Stimulated activated CD8-positive, alpha-beta memory T cell treated with anti-CD3 and anti-CD28 coated beads, Interleukin-7, amount 100 ng/mL, for 4 hours (primary cell): ENCODE results near the gene MRPL43.

Source experiments
- DNase-seq, 2 donors: peaks; one replicate each; pipeline ENCODE4 v3.0.0-alpha.2; 2020; ENCODE audit warnings: low read depth in 2 of 2

MRPL43 gene

DNA sequence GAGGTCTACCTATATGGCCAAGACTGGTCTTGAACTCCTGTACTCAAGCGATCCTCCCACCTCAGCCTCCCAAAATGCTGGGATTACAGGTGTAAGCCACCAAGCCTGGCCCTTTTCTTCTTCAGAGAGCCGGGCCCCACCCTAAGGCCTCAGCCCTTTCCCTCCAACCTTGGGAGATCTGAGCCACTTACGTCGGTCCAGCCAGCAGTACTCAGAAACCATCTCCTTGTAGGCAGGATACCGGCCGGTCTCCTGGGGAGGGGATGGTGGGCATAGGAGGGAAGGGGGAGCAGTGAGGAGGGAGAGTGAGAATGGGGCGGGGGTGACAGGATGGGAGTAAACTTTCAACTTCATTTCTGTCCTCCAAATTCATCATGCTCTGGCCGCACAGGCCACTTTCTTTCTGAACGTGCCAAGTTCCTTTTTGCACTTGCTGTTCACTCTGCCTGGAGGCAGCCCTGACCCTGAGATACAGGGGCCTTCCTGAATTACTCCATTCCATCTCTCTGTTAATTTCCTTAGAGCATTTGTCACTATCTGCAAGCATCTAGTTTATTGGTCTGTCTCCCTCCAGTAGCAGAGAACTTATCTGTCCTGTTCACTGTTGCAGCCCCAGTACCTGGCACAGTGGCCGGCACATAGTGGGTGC, 33.3 kb upstream of the MRPL43 start:
- no peak for DNase-seq

DNA sequence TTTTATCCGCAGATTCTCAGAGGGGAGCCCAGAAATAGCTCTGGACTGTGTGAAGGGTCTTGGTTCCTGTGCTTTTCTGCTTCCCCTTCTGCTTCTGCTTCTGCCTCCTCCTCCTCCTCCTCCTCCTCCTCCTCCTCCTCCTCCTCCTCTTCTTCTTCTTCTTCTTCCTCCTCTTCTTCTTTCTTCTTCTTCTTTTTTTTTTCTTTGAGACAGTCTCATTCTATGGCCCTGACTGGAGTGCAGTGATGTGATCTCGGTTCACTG, 32.1 kb upstream of the MRPL43 start:
- DNase-seq = no peak

DNA sequence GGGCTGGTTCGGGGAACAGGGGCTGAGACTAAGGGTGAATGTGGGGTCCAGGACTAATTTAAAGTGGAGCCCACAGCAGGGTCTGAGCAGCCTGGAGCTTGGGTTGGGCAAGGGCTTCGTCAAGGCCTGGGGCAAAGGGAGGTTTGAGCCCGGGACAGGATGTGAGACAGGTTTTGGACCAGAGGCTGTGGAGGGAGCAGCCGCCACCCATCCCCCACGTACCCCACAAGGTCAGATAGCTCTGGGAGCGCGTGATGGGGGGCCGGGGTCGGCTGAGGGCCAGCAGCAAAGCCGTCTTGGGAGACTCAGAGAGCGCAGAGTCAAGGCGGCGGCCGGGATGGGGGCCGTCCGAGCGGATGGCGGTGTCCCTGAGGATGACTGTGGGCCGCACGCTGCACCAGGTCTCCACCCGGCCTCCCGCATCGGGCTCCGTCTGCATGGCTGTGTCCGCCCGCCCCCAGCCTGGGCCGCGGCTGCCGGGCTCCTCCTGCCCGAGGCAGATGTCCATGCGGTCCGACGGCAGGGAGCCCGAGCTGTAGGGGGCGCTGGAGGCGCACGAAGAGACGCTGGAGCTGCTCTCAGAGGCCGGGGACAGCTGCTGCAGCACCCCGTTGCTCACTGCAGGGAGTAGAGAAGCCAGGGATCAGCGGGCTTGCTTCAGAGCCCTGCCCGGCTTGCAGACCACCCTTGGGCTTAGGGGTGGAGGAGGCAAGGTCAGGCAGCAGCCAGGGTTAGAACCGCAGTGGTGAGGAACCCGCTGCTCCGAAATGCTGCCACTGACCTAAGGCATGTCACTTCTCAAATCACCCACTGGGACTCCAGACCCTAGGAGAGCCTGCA, 31.5 kb upstream of the MRPL43 start:
- DNase-seq = peak in 1 of 2 donors; percentile 58

DNA sequence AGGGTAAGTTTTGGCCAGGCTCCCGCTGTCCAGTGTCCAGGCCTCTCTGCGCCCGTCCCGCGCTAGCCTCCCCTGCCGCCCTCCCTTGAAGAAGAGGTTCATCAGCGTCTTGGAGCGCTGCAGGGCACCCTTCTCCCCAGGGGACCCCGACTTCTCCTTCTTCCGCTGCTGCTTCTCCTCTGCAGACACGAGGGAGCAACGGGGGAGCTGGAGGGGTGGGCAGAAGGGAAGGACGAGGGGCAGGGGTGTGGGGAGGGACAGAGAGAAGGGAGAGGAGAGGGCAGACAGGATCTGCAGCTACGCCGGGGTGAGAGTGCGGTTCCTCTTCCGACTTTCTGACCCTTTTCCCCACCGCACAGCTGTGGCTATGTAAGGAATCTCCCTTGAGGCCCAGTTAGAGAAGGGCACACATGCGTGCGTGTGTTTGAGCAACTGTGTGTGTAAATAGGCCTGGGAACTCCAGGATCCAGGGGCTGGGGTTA, 30.9 kb upstream of the MRPL43 start:
- no peak for DNase-seq

DNA sequence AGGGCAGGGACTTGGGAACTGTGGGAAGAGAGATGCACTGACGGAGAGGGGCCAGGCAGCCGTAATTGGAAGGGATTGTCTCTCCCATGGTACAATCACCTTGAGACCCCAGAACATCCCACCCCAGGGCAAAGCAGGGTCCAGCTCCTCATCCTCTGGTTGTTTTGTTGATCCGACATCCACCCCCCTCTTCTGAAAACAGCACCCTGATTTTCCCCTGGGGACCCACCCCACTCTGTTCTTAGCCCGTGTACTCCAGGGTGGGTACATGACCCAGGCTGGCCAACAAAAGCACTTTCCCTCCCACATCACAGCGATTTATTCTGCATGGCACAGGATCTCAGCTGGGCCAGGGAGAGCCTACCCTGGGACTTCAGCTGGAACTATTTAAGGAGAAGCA, 29.5 kb upstream of the MRPL43 start:
- DNase-seq = no peak

DNA sequence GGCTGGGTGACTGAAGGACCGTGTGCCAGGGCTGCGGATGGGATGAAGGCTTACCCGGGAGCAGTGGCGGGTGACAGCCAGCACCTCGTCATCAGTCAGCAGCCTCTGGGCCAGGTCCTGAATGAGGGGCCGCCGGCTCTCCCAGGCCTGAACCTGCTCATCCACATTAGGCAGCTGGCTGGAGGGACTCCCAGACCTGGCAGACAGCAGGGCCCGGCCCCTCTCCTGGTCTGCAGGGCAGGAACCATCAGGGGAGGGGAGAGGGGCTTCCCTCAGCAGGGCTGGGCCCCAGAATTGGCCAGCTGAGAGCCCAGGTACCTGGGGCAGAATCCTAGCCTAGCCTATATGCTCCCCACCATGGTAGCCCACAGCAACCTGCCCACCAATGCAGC, 28.3 kb upstream of the MRPL43 start:
- no peak for DNase-seq

DNA sequence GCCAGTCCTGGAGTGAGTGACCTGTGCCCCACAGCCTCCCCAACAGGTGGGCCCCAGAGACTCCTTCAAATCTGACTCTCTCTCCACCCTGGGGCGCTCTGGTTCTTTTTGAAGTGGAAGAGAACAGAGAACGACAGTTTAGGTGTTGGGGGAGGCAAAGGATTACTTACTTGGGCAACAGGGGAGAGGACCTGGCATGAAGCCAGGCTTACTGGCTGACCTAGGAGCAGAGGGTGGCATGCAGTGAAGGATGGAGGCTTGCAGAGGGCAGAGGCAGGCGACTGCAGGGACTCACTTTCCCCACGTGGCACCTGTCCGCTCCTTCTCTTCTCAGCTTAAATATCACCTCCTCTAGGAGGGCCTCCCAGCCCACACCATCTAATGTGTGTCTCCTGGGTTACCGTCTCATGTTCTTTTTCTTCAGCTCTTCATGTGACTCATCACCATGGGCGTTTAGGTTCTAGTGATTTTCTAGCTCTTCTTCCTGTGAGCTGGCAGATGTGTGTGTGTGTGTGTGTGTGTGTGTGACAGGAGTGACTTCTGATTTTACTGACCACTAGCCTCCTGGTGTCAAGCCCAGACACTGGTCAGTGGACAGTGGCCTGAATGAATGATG, 27.8 kb upstream of the MRPL43 start:
- DNase-seq = no peak

DNA sequence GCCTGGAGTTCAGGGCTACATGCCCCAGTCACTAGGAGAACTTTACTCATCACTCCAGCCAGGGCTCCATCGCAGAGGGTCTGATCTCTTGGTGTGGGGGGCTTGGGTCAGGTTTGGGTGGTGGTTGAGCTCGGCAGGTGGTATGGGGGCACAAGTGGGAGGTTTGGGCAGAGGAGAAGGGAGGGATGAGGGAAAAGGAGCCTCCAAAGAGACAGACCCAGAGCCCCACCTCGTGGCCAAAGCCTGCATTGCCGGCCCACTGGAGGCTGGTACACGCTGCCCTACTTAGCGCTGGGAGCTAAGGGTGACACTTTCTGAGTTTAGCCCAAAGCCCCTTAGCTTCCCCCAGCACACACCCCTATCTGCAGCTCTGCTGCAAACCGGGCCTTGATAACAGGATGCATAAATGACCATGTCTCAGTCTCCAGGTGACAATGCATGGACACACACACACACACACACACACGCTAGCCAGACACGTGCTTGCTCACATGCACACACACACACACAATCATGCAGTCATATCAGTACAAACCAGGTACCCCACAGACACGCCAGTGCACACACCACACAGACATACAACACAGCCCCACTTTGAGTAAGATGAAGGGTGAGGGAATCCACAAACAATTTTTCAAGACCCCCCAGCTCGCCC, 27.1 kb upstream of the MRPL43 start:
- peak in 1 of 2 donors; percentile 58 for DNase-seq

DNA sequence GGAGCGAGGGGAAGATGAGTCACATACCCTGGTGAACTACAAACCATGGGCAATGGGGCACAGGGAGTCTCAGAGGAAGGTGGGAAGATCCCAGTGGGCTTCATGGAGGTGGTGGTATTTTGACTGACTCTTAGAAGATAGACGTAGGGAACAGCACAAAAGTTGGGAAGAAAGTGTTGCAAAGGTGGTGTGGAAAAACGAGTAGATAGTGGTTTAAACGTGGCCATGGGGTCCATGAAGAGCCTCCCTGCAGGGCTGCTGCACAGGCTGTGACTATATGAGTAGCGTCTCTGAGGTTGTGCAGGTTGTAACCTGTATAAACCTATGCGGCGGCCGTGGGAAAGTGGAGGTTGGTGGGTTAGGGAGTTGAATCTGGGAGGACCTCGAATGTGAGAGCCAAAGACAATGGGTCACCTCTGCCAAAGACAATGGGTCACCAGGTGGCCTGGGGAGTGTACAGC, 26.1 kb upstream of the MRPL43 start:
- DNase-seq = no peak

DNA sequence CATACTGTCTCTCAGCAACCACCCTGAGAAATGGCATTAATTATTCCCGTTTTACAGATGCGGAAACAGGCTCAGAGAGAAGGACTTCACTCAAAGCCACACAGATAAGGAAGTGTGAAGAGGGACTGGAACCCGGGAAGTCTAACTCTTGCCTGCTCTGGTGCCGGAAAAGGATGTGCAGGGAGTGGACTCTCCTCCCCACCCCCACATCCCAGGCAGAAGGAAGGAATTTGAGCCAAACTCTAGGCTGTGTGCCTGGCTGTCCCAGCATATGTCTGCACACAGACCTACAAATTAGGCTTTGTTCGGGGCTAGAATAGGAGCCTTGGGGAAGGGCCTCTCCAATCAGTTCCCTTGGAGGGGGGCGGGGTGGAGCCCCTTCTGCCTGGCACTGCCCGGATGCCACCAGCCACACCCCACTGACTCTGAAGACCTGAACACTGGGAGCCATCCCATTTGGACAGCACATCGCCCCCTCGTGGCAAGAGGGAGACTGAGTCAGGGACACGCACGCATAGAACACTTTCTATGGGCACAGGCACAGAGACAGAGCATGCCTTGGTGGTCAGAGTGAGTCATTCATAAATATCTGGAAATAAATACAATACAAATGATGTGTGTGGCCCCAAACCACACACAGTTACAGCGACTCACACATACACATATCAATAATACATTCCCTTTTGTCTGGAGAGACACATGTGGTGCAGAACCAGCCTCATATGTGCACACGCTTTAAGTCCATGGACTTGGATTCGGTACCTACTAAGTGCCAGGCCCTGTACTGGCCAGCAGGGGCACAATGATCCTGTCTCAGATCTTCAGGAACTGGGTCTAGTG, 25.4 kb upstream of the MRPL43 start:
- peak; percentile 62 to 64 for DNase-seq

DNA sequence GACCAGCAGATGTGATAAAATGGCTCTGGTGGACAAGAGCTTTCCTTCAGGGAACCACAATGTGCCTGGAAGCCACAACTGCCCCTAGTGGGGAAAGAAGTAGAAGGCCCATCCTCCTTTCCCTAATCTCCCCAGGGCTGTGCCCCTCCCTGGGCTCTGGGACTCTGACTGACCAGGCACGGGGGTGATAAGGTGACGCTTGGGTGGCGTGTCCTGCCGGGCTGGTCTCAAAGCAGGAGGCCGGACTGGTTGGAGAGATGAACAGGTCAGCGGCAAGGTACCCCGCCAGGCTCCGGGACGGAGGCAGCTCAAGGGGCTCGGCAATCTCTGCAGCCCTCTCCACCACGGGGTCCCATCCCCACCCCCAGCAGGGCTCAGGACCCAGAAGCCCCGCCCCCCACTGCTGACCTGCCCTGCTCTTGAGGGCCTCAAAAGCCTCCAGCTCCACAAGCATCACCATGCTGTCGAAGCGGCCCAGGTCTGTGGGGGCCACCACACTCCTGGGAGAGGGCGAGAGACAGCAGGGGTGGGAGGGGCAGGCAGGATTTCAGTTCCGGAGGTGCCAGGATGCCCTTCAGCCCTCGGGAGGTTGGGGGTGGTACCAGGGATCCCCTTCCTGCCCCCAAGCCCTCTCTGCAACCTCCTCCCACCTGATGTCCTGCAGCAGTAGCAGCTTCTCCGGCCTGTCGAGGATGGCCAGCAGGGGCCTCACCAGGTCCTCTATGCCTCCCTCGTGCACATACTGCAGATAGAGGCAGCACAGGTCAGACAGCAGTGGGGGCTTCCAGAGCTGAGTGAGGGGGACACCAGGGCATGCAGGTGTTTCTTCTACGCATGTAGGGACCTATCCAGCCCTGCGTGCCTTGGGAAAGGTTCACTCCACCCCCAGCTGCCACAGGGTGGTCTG, 24.5 kb upstream of the MRPL43 start:
- DNase-seq = no peak

DNA sequence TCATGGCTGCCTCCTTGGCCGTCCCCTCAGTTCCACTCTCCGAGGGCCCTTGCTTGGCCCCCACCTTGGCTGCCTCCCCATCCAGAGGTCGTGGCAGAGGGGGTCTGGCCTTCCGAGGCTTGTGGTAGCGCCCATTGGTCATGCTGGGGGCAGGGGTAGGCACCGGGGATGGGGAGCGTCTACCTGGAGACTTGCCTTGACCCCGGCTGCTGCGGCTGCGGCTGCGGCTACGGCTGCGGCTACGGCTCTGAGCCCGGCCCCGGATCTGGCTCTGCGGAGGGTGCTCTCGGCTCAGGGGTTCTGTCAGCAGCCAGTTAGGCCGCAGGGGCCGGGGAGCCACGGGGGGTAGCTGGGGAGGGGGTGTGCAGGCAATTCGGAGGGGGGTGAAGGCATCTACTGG, 23.0 kb upstream of the MRPL43 start:
- DNase-seq = no peak

DNA sequence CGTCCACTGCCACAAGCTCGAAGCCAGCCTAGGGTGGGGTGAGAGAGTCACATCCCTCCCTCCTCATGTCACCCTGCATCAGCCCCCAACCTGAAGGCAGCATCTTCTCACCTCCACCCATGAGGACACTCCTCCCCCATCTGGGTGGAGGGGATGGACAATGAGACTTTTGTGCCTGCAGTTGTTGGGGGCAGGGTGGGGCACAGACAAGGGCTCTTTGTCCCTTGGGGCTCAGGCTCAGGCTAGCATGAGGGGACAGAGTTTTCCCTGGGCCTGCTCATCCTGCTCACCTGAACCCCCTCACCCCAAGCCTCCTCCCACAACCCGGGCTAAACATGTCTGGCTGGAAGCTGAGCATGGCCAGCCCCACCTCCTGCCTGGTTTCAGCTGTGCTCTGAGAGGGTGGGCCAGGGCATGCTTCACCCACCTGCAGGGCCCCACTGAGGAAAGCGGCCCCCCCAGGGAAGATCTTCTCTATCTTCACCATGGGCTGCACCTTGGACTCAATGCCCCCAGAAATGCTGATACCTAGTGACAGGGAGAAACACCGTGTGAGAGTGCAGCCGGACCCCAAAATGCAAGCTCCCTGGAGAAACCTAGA, 21.6 kb upstream of the MRPL43 start:
- DNase-seq = no peak

DNA sequence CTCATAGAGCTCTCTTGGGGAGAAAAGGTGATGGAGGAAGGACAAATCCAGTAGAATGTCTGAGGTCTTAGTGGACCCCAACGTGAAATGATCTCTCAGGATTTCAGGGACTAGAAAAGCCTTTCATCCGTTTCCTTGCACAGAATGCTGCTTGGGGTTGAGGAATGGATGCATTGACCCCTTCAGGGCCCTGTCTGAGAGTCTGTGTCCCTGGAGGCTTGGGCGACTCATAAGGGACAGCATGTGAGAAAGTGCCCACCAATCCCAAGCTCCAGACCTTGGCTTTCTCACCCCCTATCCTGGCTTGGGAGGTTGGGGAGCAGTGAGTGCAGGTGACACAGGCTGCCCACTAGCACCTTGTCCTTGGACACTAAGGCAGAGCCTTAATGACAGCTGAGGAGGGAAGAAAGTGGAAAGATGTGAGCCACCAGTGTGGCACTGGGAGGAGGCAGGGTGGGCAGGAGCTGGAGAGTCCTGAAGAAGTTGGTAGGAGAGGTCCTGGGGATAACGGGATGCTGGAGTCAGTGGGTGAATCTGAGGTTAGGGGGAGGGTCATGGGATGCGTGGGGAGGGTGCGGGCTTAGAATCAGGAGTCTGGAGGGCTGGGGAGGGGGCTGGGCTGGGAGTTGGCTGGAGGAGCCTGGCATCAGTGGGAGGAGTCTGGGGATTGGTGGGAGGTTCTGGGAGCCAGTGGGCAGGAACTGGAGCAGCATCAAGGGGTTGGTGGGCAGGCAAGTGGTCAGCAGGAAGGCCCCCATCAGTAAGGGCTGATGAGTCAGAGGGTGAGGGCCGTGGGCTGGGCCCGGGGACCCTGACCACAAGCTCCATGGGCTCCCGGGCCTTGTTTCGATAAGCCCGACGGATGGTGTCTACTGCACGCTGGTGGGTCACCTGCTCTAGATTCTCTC, 20.9 kb upstream of the MRPL43 start:
- no peak for DNase-seq

DNA sequence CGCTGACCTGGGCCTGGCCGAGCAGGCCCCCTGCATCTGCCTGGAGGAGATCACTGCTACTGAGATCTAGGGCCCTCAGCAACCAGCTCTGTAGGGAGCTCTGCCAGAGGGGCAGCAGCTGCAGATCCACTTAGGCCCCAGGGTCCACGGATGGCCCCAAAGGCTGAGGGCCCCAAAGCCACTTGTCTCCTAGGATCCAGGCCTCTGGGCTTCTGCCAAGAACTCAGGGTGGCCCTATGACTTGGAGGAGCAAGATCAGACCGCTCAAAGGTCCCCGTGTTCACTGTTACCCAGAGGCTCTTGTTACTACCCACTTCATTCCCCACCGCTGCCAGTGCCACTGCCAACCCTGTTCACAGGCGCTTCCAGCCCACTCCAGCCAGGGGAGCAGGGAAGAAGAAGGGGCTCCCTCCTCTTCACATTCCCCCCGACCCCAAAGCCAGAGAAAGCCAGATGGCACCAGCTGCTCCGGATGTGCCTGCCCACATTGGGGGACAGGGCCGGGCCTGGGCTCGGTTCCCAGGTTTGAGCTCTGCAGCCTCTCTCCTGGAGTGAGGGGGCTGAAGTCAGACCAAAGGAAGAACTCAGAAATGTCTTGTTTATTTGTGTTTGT, 19.9 kb upstream of the MRPL43 start:
- no peak for DNase-seq

DNA sequence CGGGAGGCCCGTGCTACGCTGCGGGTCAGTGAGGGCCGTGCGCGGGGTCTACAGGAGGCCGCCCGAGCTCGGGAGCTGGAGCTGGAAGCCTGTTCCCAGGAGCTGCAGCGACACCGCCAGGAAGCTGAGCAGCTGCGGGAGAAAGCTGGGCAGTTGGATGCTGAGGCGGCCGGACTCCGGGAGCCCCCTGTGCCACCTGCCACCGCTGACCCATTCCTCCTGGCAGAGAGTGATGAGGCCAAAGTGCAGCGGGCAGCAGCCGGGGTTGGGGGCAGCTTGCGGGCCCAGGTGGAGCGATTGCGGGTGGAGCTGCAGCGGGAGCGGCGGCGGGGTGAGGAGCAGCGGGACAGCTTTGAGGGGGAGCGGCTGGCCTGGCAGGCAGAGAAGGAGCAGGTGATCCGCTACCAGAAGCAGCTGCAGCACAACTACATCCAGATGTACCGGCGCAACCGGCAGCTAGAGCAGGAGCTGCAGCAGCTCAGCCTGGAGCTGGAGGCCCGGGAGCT, 19.3 kb upstream of the MRPL43 start:
- no peak for DNase-seq

DNA sequence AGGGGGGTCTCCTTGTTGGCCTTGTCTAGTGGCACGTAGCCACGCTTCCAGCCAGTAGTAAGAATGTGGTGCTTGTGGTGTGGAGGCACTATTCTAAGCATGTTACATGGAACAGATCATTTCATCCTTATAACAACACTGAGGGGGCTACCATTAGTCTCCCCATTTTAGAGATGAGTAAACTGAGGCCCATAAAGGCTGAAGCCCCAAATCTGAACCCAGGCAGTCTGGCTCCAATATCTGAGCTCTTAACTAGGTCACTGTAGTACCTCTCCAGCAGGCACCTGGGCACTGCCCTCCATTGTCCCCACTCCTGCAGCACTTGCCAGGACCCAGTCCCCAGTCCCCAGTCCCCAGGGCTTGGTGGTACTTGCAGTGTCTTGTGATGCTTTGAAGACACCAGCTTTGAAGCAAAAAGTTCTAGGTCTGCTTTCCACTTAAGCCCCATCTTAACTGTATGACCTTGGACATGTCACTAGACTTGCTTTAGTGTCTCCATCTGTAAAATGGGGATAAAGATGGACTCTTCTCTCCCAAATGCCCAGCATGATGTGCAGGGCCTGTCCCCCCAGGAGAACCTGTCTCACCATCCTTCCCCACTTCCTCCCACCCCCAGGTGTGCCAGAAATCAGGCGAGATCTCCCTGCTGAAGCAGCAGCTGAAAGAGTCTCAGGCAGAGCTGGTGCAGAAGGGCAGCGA, 18.7 kb upstream of the MRPL43 start:
- no peak for DNase-seq

DNA sequence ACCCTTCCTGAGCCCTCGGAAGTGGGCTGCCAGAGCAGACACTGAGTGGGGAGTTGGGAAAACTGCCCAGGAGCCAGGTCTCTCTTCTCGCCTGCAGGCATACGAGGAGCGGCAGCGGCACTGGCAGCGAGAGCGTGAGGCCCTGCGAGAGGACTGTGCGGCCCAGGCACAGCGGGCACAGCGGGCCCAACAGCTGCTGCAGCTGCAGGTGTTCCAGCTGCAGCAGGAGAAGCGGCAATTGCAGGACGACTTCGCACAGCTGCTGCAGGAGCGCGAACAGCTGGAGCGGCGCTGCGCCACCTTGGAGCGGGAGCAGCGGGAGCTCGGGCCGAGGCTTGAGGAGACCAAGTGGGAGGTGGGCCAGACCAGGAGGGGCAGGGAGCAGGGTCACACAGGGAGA, 18.1 kb upstream of the MRPL43 start:
- no peak for DNase-seq
